C4-2B (cell line): Measurements from ENCODE around the gene CXXC5.

Source experiments
- ZFX ChIP-seq: fragments of 450-650 bp; IDR thresholded peaks from 2 replicates; pipeline ENCODE4 v1.6.1; 2017
- TF ChIP-seq, protein P1 (sequence below): fragments of 450-650 bp; conservative IDR thresholded peaks from 2 replicates; pipeline ENCODE4 v1.5.1; 2017; ENCODE audit warnings: mild to moderate bottlenecking

DNA sequence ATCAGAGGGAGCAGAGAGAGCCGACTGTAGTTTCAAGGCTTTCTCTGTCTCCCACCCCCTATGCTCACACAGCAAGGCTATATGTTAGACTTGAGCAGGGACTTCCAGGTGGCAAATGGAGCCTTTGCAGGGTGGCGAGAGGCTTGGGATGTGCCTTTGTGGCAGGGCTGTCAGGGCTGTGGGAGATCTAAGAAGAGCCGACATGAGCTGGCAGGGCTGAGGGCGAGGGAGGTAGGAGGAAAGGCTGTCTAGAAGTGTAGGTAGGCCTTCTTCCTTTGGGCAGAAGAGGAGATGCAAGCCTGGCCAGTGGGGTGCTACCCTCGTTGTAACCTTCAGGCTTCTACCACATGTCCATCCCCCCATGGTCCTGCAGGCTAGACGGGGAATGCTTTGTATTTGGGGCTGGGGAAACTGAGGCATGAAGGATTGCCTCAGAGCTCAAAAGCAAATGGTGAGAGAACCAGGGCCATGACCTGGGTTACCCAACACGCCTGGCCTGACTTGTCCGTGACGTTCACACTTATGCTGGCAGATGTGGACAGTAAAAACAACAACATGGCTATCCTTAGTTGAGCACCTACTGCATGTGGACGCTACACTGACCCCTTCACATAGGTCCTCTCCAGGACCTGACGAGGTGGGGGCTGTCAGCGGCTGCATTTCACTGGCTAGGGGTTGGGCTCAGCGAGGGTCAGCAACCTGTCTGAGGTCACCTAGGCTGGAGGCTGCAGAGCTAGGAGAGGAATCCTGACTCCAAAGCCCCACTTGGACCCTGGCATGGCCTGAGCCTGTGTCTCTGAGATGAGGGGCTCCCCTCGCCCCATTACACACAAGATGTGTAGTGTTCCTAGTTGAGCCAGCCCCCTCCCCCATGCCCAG, 15.3 kb downstream of the CXXC5 start:
- TF ChIP-seq, protein P1, sequence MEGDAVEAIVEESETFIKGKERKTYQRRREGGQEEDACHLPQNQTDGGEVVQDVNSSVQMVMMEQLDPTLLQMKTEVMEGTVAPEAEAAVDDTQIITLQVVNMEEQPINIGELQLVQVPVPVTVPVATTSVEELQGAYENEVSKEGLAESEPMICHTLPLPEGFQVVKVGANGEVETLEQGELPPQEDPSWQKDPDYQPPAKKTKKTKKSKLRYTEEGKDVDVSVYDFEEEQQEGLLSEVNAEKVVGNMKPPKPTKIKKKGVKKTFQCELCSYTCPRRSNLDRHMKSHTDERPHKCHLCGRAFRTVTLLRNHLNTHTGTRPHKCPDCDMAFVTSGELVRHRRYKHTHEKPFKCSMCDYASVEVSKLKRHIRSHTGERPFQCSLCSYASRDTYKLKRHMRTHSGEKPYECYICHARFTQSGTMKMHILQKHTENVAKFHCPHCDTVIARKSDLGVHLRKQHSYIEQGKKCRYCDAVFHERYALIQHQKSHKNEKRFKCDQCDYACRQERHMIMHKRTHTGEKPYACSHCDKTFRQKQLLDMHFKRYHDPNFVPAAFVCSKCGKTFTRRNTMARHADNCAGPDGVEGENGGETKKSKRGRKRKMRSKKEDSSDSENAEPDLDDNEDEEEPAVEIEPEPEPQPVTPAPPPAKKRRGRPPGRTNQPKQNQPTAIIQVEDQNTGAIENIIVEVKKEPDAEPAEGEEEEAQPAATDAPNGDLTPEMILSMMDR = no peak
- no peak for TF ChIP-seq ZFX
